ENCODE data around the gene VPS9D1. TPM values are rescaled to one million over a fixed set of nuclear protein-coding genes. Genes with fewer than 3 reads are reported as not detected.

VPS9D1 gene
- total RNA-seq, 1 donor from 2014 or later = 12.2 TPM

DNA sequence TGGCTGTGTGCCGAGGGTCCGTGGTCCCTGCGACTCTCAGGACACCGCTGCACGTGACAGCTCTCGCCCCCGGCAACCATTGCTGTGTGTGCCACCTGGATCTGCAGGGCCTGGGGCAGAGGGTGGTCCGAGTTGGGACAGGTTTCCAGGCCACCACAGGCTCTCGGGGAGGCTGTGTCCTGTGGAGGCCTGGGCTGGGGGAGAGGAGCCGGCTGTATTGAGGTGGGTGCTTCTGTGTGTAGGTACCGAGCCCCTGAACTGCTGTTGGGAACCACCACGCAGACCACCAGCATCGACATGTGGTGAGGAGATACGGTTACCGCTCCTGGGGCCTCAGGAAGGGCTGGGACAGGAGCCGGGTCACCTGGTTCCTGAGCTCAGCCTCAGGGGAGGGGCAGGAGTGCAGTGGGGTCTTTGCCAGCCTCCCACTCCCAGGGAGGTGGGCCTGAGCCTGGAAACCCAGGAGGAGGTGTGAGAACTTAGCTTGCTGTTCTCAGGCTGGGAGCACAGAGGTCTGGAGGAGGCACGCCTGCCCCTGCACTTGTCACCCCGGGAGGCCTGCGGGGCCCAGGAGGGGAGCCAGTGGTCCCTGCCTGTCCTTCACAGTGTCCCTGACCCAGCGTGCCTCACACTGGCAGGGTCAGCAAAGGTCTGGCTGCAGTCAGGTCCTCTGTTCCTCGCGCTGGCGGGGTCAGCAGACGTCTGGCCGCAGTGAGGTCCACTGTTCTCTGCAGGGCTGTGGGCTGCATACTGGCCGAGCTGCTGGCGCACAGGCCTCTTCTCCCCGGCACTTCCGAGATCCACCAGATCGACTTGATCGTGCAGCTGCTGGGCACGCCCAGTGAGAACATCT lies 26.5 kb downstream of the VPS9D1 start:
- no peak overlapping the region for H3K27ac Mint-ChIP-seq (ENCODE audit: unreplicated experiment)
- no peak for DNase-seq (ENCODE audit: low spot score)
- H3K27me3 Mint-ChIP-seq (ENCODE audit: unreplicated experiment) = peaks cover 24% of the 10 kb centered on the region
- peaks cover 18% of the 10 kb centered on the region for H3K36me3 Mint-ChIP-seq (ENCODE audit: low read depth, unreplicated experiment)
- no peaks in the 10 kb centered on the region for H3K9me3 Mint-ChIP-seq (ENCODE audit: unreplicated experiment)
- H3K4me3 Mint-ChIP-seq (ENCODE audit: unreplicated experiment) = no peak overlapping the region
- H3K4me1 Mint-ChIP-seq (ENCODE audit: unreplicated experiment) = no peaks in the 10 kb centered on the region
- TF ChIP-seq CTCF (IDR thresholded peaks at IDR 0.05; ENCODE audit: unreplicated experiment) = no peak

GRCh38 chr16:89693289-89693731 lies 27.4 kb downstream of the VPS9D1 start:
- H3K4me1 Mint-ChIP-seq (ENCODE audit: unreplicated experiment) = no peaks in the 10 kb centered on the region
- H3K27me3 Mint-ChIP-seq (ENCODE audit: unreplicated experiment) = peaks cover 19% of the 10 kb centered on the region
- no peak for DNase-seq (ENCODE audit: low spot score)
- TF ChIP-seq CTCF (IDR thresholded peaks at IDR 0.05; ENCODE audit: unreplicated experiment) = no peak
- H3K4me3 Mint-ChIP-seq (ENCODE audit: unreplicated experiment) = no peak overlapping the region
- peaks cover 15% of the 10 kb centered on the region for H3K36me3 Mint-ChIP-seq (ENCODE audit: low read depth, unreplicated experiment)
- no peak overlapping the region for H3K27ac Mint-ChIP-seq (ENCODE audit: unreplicated experiment)
- H3K9me3 Mint-ChIP-seq (ENCODE audit: unreplicated experiment) = no peaks in the 10 kb centered on the region

DNA sequence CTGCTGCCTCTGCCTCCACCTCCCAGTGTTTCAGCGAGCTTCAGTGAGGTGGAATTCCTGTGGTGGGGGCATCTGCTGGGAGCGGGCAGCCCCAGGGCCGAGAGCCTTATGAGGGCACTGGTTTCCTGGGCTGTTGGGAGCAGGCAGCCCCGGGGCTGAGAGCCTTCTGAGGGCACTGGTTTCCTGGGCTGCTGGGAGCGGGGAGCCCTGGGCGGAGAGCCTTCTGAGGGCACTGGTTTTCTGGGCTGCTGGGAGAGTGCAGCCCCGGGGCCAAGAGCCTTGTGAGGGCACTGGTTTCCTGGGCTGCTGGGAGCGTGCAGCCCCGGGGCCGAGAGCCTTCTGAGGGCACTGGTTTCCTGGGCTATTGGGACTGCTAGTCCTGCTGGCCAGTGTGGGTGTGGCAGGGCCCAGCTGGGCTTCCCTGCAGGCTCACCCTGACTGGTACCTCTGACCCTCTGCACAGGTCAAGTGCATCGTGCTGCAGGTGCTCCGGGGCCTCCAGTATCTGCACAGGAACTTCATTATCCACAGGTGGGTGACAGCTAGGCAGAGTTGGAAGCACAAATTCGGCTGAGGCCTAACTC lies 28.6 kb downstream of the VPS9D1 start:
- peaks cover 17% of the 10 kb centered on the region for H3K36me3 Mint-ChIP-seq (ENCODE audit: low read depth, unreplicated experiment)
- TF ChIP-seq CTCF (IDR thresholded peaks at IDR 0.05; ENCODE audit: unreplicated experiment) = no peak

GRCh38 chr16:89691231-89691985 lies 29.3 kb downstream of the VPS9D1 start:
- no peak overlapping the region for H3K4me3 Mint-ChIP-seq (ENCODE audit: unreplicated experiment)
- no peak overlapping the region for H3K27ac Mint-ChIP-seq (ENCODE audit: unreplicated experiment)
- no peak for TF ChIP-seq CTCF (IDR thresholded peaks at IDR 0.05; ENCODE audit: unreplicated experiment)
- peaks cover 17% of the 10 kb centered on the region for H3K36me3 Mint-ChIP-seq (ENCODE audit: low read depth, unreplicated experiment)
- no peaks in the 10 kb centered on the region for H3K9me3 Mint-ChIP-seq (ENCODE audit: unreplicated experiment)
- DNase-seq (ENCODE audit: low spot score) = no peak
- peaks cover 23% of the 10 kb centered on the region for H3K27me3 Mint-ChIP-seq (ENCODE audit: unreplicated experiment)
- peaks cover 6% of the 10 kb centered on the region for H3K4me1 Mint-ChIP-seq (ENCODE audit: unreplicated experiment)

More for the DNA sequence above, 28.6 kb downstream of the VPS9D1 start:
- no peak for DNase-seq (ENCODE audit: low spot score)
- Mint-ChIP-seq H3K27me3 (ENCODE audit: unreplicated experiment) (peaks cover 23% of the 10 kb centered on the region), H3K4me3 (ENCODE audit: unreplicated experiment) (no peak overlapping the region), H3K27ac (ENCODE audit: unreplicated experiment) (no peak overlapping the region), H3K4me1 (ENCODE audit: unreplicated experiment) (peaks cover 6% of the 10 kb centered on the region), H3K9me3 (ENCODE audit: unreplicated experiment) (no peaks in the 10 kb centered on the region)

All from endothelial cell (in vitro differentiated cells).